ENCODE data around the gene STARD7. TPM values are rescaled to one million over a fixed set of nuclear protein-coding genes. Genes with fewer than 3 reads are reported as not detected.

The STARD7 gene
- total and polyA plus RNA-seq, 2 donors (not counting 3 experiments of a cell fraction or from before 2014, with no cell fraction given): 61.2 to 132 TPM

- dilution Hi-C loops (cut with MboI; ENCODE audit: extremely low pct_ligation_motif_present, low sequenced_read_pairs) (no loop called here), intact Hi-C loops (cut with micrococcal nuclease) (no loop called here)
- H3K27me3 ChIP-seq (ENCODE audit: control insufficient read depth in 2 of 2, insufficient read depth in 2 of 2, low read length in 2 of 2): no peaks in the 10 kb centered on the region
- peaks cover 16 to 34% of the 10 kb centered on the region in 2 experiments for H3K36me3 ChIP-seq (ENCODE audit: control insufficient read depth in 2 of 2, extremely low read depth in 1 of 2, insufficient read depth in 2 of 2, low read length in 2 of 2)
- H3K4me3 ChIP-seq (replicated peaks in 1 of 3; ENCODE audit: insufficient read depth in 1 of 3, low read depth in 1 of 3, low read length in 3 of 3): no peak overlapping the region
- H3K9me1 ChIP-seq (replicated peaks; ENCODE audit: control insufficient read depth, extremely low read depth, insufficient read depth, low read length): no peaks in the 10 kb centered on the region
- TF ChIP-seq EZH2 (IDR thresholded peaks at IDR 0.05; ENCODE audit: borderline replicate concordance, low read depth, low read length, severe bottlenecking) (no peak), JUN (IDR thresholded peaks at IDR 0.05; ENCODE audit: borderline replicate concordance, insufficient read depth, insufficient read length, low read depth) (no peak), POLR2A (IDR thresholded peaks at IDR 0.05; ENCODE audit: low read depth, low read length) (no peak), FOS (IDR thresholded peaks at IDR 0.05; ENCODE audit: borderline replicate concordance, insufficient read depth, low read length) (no peak), GATA2 (IDR thresholded peaks at IDR 0.05; ENCODE audit: insufficient read depth, insufficient read length, low read depth, low read length) (no peak)
- no TSS peak for BruUV-seq (replicated peaks)
- H2AFZ ChIP-seq (ENCODE audit: low read depth, low read length): no peak overlapping the region
- no peaks in the 10 kb centered on the region for H3K4me1 ChIP-seq (ENCODE audit: control insufficient read depth, extremely low read depth, insufficient read depth, low read length)
- no peak overlapping the region for H3K27ac ChIP-seq (ENCODE audit: insufficient read depth, low read depth, low read length)
- H3K9ac ChIP-seq (replicated peaks; ENCODE audit: extremely low read depth, insufficient read depth, low read length): no peak overlapping the region
- no peak for DNase-seq (ENCODE audit: low read depth, low spot score)
- H3K4me2 ChIP-seq (ENCODE audit: insufficient read depth, low read length): no peak overlapping the region
- no peaks in the 10 kb centered on the region for H4K20me1 ChIP-seq (replicated peaks; ENCODE audit: control insufficient read depth, extremely low read depth, insufficient read depth, low read length)
- FAIRE-seq: no peak
- H3K9me3 ChIP-seq (replicated peaks; ENCODE audit: control insufficient read depth, insufficient read depth, low read length): no peaks in the 10 kb centered on the region
- ChIA-PET POLR2A (no interaction called here), CTCF (interaction anchor here (2.0 kb wide), 1 partner anchor 11 kb away, joined by 8 read pairs; no protein-coding TSS in a partner anchor)
- no peaks in the 10 kb centered on the region for H3K79me2 ChIP-seq (ENCODE audit: control insufficient read depth, insufficient read depth, low read length)
Observed at GRCh38 chr2:96185516-96185915, 23.1 kb downstream of the STARD7 start.

DNA sequence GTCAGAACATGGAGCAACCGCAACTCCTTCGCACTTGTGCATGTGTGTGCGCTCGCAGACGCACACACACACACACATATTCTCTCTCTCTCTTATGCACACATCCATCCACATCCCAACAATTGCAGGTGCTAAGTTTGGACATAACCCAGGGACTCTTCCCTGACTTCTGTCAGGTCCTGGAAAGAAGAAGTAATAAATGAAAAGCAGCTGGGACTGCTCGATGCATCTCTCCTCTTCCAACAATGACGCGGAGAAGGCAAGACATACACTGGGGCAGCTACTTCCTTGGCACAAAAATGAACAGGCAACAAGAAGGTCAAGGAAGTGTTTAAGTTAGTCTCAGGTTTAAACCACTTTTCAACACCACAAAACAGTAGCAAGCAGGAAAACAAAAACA is 23.6 kb downstream of the STARD7 start:
- intact Hi-C loops (cut with micrococcal nuclease) (no loop called here), dilution Hi-C loops (cut with MboI; ENCODE audit: extremely low pct_ligation_motif_present, low sequenced_read_pairs) (no loop called here)
- FAIRE-seq (no peak), DNase-seq (ENCODE audit: low read depth, low spot score) (no peak)
- Histone ChIP-seq H4K20me1 (replicated peaks; ENCODE audit: control insufficient read depth, extremely low read depth, insufficient read depth, low read length) (no peaks in the 10 kb centered on the region), H3K27ac (ENCODE audit: insufficient read depth, low read depth, low read length) (no peak overlapping the region), H2AFZ (ENCODE audit: low read depth, low read length) (no peak overlapping the region), H3K27me3 (ENCODE audit: control insufficient read depth in 2 of 2, insufficient read depth in 2 of 2, low read length in 2 of 2) (no peaks in the 10 kb centered on the region), H3K4me1 (ENCODE audit: control insufficient read depth, extremely low read depth, insufficient read depth, low read length) (no peaks in the 10 kb centered on the region), H3K36me3 (ENCODE audit: control insufficient read depth in 2 of 2, extremely low read depth in 1 of 2, insufficient read depth in 2 of 2, low read length in 2 of 2) (peaks cover 16 to 33% of the 10 kb centered on the region in 2 experiments), H3K4me2 (ENCODE audit: insufficient read depth, low read length) (no peak overlapping the region), H3K4me3 (replicated peaks in 1 of 3; ENCODE audit: insufficient read depth in 1 of 3, low read depth in 1 of 3, low read length in 3 of 3) (no peak overlapping the region), H3K9ac (replicated peaks; ENCODE audit: extremely low read depth, insufficient read depth, low read length) (no peak overlapping the region), H3K9me3 (replicated peaks; ENCODE audit: control insufficient read depth, insufficient read depth, low read length) (no peaks in the 10 kb centered on the region), H3K79me2 (ENCODE audit: control insufficient read depth, insufficient read depth, low read length) (no peaks in the 10 kb centered on the region), H3K9me1 (replicated peaks; ENCODE audit: control insufficient read depth, extremely low read depth, insufficient read depth, low read length) (no peaks in the 10 kb centered on the region)
- TSS peak; percentile 32 for BruUV-seq (replicated peaks)
- CTCF ChIA-PET: interaction anchor here (2.0 kb wide), 1 partner anchor 10 kb away, joined by 8 read pairs; no protein-coding TSS in a partner anchor
- TF ChIP-seq FOS (IDR thresholded peaks at IDR 0.05; ENCODE audit: borderline replicate concordance, insufficient read depth, low read length): no peak
- no peak for TF ChIP-seq POLR2A (IDR thresholded peaks at IDR 0.05; ENCODE audit: low read depth, low read length)
- no peak for TF ChIP-seq JUN (IDR thresholded peaks at IDR 0.05; ENCODE audit: borderline replicate concordance, insufficient read depth, insufficient read length, low read depth)
- TF ChIP-seq MYC (IDR thresholded peaks at IDR 0.05; ENCODE audit: low read depth, low read length): no peak
- TF ChIP-seq POLR2AphosphoS5 (IDR thresholded peaks at IDR 0.05; ENCODE audit: insufficient read depth, low read depth, low read length): no peak
- no peak for TF ChIP-seq EZH2 (IDR thresholded peaks at IDR 0.05; ENCODE audit: borderline replicate concordance, low read depth, low read length, severe bottlenecking)
- TF ChIP-seq, protein P1, sequence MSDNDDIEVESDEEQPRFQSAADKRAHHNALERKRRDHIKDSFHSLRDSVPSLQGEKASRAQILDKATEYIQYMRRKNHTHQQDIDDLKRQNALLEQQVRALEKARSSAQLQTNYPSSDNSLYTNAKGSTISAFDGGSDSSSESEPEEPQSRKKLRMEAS (IDR thresholded peaks at IDR 0.05; ENCODE audit: insufficient read depth, insufficient read length): no peak
- TF ChIP-seq, protein P2, sequence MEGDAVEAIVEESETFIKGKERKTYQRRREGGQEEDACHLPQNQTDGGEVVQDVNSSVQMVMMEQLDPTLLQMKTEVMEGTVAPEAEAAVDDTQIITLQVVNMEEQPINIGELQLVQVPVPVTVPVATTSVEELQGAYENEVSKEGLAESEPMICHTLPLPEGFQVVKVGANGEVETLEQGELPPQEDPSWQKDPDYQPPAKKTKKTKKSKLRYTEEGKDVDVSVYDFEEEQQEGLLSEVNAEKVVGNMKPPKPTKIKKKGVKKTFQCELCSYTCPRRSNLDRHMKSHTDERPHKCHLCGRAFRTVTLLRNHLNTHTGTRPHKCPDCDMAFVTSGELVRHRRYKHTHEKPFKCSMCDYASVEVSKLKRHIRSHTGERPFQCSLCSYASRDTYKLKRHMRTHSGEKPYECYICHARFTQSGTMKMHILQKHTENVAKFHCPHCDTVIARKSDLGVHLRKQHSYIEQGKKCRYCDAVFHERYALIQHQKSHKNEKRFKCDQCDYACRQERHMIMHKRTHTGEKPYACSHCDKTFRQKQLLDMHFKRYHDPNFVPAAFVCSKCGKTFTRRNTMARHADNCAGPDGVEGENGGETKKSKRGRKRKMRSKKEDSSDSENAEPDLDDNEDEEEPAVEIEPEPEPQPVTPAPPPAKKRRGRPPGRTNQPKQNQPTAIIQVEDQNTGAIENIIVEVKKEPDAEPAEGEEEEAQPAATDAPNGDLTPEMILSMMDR (IDR thresholded peaks at IDR 0.05; ENCODE audit: extremely low read depth in 1 of 2, insufficient read depth in 1 of 2, low read depth in 1 of 2, low read length in 2 of 2): no peak
- no peak for TF ChIP-seq GATA2 (IDR thresholded peaks at IDR 0.05; ENCODE audit: insufficient read depth, insufficient read length, low read depth, low read length)
- POLR2A ChIA-PET: no interaction called here
